PC-9 (cell line): Measurements from ENCODE around the gene GPS1. TPM values are rescaled to one million over a fixed set of nuclear protein-coding genes. Genes with fewer than 3 reads are reported as not detected.

Experiments used
- BruUV-seq: library from RNA; stranded (reverse); fragments of 400-500 nt; replicated peaks from 2 replicates; lab custom pipeline; 2021; lab: Mats Ljungman, UMichigan
- CTCF ChIA-PET: fragments of 300-600 bp; sonication (Branson Sonifier 250); formaldehyde crosslinking; loops from one replicate; lab custom pipeline; 2022; ENCODE audit warnings: antibody characterized with exemption; lab: Charles Lee
- POLR2A ChIA-PET: fragments of 300-600 bp; sonication (Branson Sonifier 250); formaldehyde crosslinking; loops from one replicate; lab custom pipeline; 2022; ENCODE audit warnings: antibody characterized with exemption; ENCODE audit not compliant: unreplicated experiment; lab: Charles Lee
- DNase-seq, 2 experiments: peaks; one replicate each; pipeline versions ENCODE4 v3.0.0 to v3.0.0-alpha.2; 2015 to 2022; ENCODE audit warnings: mixed read lengths in 1 of 2
- H2AFZ ChIP-seq: fragments of 200-600 bp; sonication (generic); 2 replicates; pipeline ENCODE4 v1.8.1; 2017; ENCODE audit warnings: antibody characterized with exemption
- H3F3A ChIP-seq: fragments of 200-600 bp; sonication (generic); 2 replicates; pipeline ENCODE4 v1.8.1; 2017; ENCODE audit warnings: antibody characterized with exemption, mild to moderate bottlenecking, low read depth; ENCODE audit not compliant: insufficient read depth
- H3K27ac ChIP-seq: fragments of 200-600 bp; sonication (generic); 2 replicates; pipeline ENCODE4 v1.6.1; 2016; ENCODE audit warnings: mixed run types
- H3K27me3 ChIP-seq: fragments of 200-600 bp; sonication (generic); 2 replicates; pipeline ENCODE4 v1.6.1; 2016; ENCODE audit warnings: low read depth, mixed run types; ENCODE audit not compliant: insufficient read depth
- H3K36me3 ChIP-seq: fragments of 200-600 bp; sonication (generic); 2 replicates; pipeline ENCODE4 v1.6.1; 2016; ENCODE audit warnings: low read depth, mixed run types
- H3K4me1 ChIP-seq: fragments of 200-600 bp; sonication (generic); replicated peaks from 2 replicates; pipeline ENCODE4 v1.6.1; 2016; ENCODE audit warnings: mixed run types; ENCODE audit not compliant: insufficient read depth
- H3K4me2 ChIP-seq: fragments of 200-600 bp; sonication (generic); 2 replicates; pipeline ENCODE4 v1.6.1; 2017; ENCODE audit warnings: mixed run types
- H3K4me3 ChIP-seq: fragments of 200-600 bp; sonication (generic); 2 replicates; pipeline ENCODE4 v1.6.1; 2016; ENCODE audit warnings: mixed run types
- H3K79me2 ChIP-seq: fragments of 200-600 bp; sonication (generic); 2 replicates; pipeline ENCODE4 v1.6.1; 2017; ENCODE audit warnings: low read depth, mixed run types
- H3K9me2 ChIP-seq: fragments of 200-600 bp; sonication (generic); 2 replicates; pipeline ENCODE4 v1.8.1; 2017; ENCODE audit warnings: mild to moderate bottlenecking; ENCODE audit not compliant: insufficient read depth
- H3K9me3 ChIP-seq: fragments of 200-600 bp; sonication (generic); 2 replicates; pipeline ENCODE4 v1.8.1; 2016; ENCODE audit warnings: low read depth; ENCODE audit not compliant: insufficient read depth
- H4K20me1 ChIP-seq: fragments of 200-600 bp; sonication (generic); 2 replicates; pipeline ENCODE4 v1.8.1; 2017; ENCODE audit not compliant: insufficient read depth
- CTCF ChIP-seq: fragments of 200-600 bp; sonication (generic); conservative IDR thresholded peaks from 2 replicates; pipeline ENCODE4 v1.6.1; 2017; ENCODE audit warnings: mixed run types, antibody characterized with exemption, mild to moderate bottlenecking, moderate library complexity
- EZH2 ChIP-seq: fragments of 200-600 bp; sonication (generic); IDR thresholded peaks from 2 replicates; pipeline ENCODE4 v1.8.0; 2017; ENCODE audit warnings: antibody characterized with exemption, low read depth
- intact Hi-C: fragments of 100-400 bp; cut with micrococcal nuclease; formaldehyde crosslinking; loops from one replicate; pipeline ENCODE4 v1.10.0; 2022; ENCODE audit not compliant: unreplicated experiment
- total RNA-seq: library from RNA; stranded (reverse); gene quantifications from 2 replicates; pipeline ENCODE4 v1.2.3, GENCODE V29; 2021

The GPS1 gene
- total RNA-seq, 1 experiment from 2014 or later = 121 TPM

DNA sequence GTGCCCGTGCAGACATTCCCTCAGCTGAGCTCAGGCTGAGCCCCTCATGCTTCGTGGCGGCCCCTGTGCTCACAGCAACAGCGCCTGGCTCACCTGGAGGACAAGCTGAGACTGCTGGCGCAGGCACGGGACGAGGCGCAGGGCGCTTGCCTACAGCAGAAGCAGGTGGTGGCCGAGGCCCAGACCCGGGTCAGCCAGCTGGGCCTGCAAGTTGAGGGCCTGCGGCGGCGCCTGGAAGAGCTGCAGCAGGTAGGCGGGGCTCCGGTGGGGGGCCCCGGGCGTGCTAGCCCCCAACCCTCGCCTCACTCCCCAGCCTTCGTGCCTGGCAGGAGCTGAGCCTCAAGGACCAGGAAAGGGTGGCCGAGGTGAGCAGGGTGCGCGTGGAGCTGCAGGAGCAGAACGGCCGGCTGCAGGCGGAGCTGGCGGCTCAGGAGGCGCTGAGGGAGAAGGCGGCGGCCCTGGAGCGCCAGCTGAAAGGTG, 21.7 kb upstream of the GPS1 start:
- intact Hi-C loops = loop anchor here (1.0 to 10.0 kb wide), 2 partner anchors 124 to 215 kb away; no protein-coding TSS in a partner anchor
- ChIA-PET POLR2A (interaction anchor here (0.6 kb wide), 1 partner anchor 390 kb away, joined by 3 read pairs; no protein-coding TSS in a partner anchor), CTCF (interaction anchor here (0.5 to 1.0 kb wide), 3 partner anchors 70 to 137 kb away, joined by 5 to 10 read pairs (median 9); no protein-coding TSS in a partner anchor)

DNA sequence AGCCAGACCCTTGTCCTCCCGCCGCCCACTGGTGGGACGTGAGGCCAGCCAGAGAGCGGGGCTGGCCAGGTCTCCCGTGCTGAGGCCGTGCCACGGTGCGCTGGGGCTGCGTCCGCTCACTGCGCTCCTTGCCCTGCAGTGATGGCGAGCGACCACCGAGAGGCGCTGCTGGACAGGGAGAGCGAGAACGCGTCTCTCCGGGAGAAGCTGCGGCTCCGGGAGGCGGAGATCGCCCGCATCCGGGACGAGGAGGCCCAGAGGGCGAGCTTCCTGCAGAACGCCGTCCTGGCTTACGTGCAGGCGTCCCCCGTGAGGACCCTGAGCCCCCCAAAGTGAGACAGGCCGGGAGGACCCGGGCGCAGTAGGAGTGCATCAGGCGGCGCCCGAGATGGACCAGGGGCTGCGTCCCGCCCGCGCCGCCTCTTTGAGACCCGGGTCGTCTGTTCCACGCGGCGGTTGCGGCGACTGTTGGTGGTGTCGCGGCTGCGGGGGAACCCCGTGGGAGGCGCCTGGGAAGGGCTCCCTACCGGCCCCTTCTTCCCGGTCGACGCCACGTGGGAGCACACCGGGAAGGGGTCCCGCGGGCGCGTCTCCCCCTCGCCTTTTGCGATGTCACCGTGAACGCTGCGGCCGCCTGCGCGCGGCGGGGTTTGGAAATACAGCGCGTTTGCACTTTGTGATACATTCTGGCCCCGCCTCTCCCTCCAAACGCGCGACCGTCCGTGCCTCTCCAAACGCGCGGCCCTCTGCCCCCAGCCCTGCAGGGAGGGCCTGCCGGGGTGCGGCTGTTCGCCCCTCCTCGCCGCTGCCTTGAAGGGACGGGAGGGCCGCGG, 21.0 kb upstream of the GPS1 start:
- H3K9me2 ChIP-seq = no peaks in the 10 kb centered on the region
- H3K27me3 ChIP-seq = no peaks in the 10 kb centered on the region
- peak overlapping the region; percentile 73 for H3K4me2 ChIP-seq
- H3F3A ChIP-seq = no peaks in the 10 kb centered on the region
- peak; percentile 66 to 92 for DNase-seq
- TSS peak; percentile 15 for BruUV-seq
- H4K20me1 ChIP-seq = no peaks in the 10 kb centered on the region
- no peaks in the 10 kb centered on the region for H3K79me2 ChIP-seq
- H2AFZ ChIP-seq = peak overlapping the region; percentile 75
- intact Hi-C loops = loop anchor here (1.0 to 10.0 kb wide), 3 partner anchors 7 to 214 kb away; partner anchors contain the start of gene LRRC45
- H3K27ac ChIP-seq = no peak overlapping the region
- ChIA-PET POLR2A (interaction anchor here (0.6 kb wide), 2 partner anchors 251 to 389 kb away, joined by 3 to 4 read pairs; no protein-coding TSS in a partner anchor), CTCF (interaction anchor here (0.5 to 1.0 kb wide), 4 partner anchors 71 to 461 kb away, joined by 3 to 10 read pairs (median 7); no protein-coding TSS in a partner anchor)
- H3K4me1 ChIP-seq = no peaks in the 10 kb centered on the region
- no peaks in the 10 kb centered on the region for H3K9me3 ChIP-seq
- H3K4me3 ChIP-seq = peak overlapping the region; percentile 65
- no peak for TF ChIP-seq EZH2
- TF ChIP-seq CTCF = peak; percentile 76
- no peaks in the 10 kb centered on the region for H3K36me3 ChIP-seq

More for the DNA sequence above, 21.7 kb upstream of the GPS1 start:
- Histone ChIP-seq H3K79me2 (no peaks in the 10 kb centered on the region), H3K4me3 (no peak overlapping the region; the same call in 1 of the 2 replicates), H3K4me2 (peak overlapping the region; percentile 73; the same call in 1 of the 2 replicates), H3K36me3 (no peaks in the 10 kb centered on the region), H3K9me2 (no peaks in the 10 kb centered on the region), H3K27me3 (no peaks in the 10 kb centered on the region), H4K20me1 (no peaks in the 10 kb centered on the region), H2AFZ (no peak overlapping the region), H3K4me1 (no peaks in the 10 kb centered on the region), H3K9me3 (no peaks in the 10 kb centered on the region), H3F3A (no peaks in the 10 kb centered on the region), H3K27ac (no peak overlapping the region)
- BruUV-seq = no TSS peak
- TF ChIP-seq EZH2 (no peak), CTCF (no peak)
- no peak for DNase-seq

DNA sequence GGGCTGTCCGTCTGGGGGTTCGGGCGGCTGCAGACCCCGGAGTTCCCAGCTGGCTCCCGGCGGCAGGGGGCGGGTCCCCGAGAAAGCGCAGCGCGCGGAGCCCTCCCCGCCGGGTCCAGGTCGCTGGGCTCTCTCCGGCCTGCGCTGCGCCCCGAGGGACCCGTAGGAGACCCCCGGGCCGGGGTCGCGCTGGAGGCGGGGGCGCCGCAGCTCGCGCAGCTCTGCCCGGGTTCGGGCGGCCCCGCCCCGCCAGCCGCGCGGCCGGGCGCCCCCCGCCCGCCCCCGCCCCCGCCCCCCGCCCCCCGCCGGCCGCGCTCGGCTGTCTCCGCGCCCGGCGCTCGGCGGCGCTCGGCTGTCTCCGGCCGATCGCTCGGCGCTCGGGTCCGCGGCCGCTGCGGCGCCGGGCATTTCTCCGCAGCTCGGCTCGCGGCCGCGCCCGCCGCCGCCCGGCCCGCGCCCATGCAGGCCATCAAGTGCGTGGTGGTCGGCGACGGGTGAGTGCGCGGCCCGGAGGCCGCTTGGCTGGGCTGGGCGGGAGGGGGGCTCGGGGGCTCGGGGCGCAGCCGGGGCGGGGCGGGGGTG, 20.3 kb upstream of the GPS1 start, which contains the start of gene RAC3:
Gene RAC3 (plus strand): TSS at position 376 of the 582 bp plus-strand sequence. CDS start 84 bp downstream, at position 460.
- Histone ChIP-seq H4K20me1 (no peaks in the 10 kb centered on the region), H3F3A (no peaks in the 10 kb centered on the region), H3K4me2 (peak within 1 kb of the TSS; percentile 76), H3K79me2 (no peaks in the 10 kb centered on the region), H3K4me3 (peak within 1 kb of the TSS; percentile 65), H3K27ac (no peak within 1 kb of the TSS), H3K9me2 (no peaks in the 10 kb centered on the region), H2AFZ (peak within 1 kb of the TSS; percentile 75), H3K9me3 (no peaks in the 10 kb centered on the region), H3K36me3 (no peaks in the 10 kb centered on the region), H3K4me1 (0 out of 2 replicates have a peak, but pooled peaks cover 2% of the 10 kb centered on the region), H3K27me3 (no peaks in the 10 kb centered on the region)
- TF ChIP-seq CTCF = no peak
- no peak for TF ChIP-seq EZH2
- ChIA-PET CTCF (no interaction called here), POLR2A (interaction anchor here (0.6 kb wide), 2 partner anchors 8 to 250 kb away, joined by 4 read pairs; partner anchors contain the start of gene LRRC45)
- DNase-seq = peak in 1 of 2 experiments; percentile 39
- no TSS peak for BruUV-seq
- intact Hi-C loops = loop anchor here (1.0 to 10.0 kb wide), 2 partner anchors 8 to 213 kb away; partner anchors contain the start of gene LRRC45
